ENCODE results near the gene PDS5B. TPM values are rescaled to one million over a fixed set of nuclear protein-coding genes. Genes with fewer than 3 reads are reported as not detected.
"Not testable (repeated sequence)": the region's sequence is repeated elsewhere in the genome, so short reads cannot be mapped to it uniquely, and the experiment has no call there.

PDS5B gene
- total RNA-seq, 1 donor, result 15.1 TPM

GRCh38 chr13:32723987-32724386, 137.7 kb downstream of the PDS5B start:
- DNase-seq (ENCODE audit: low read depth in 2 of 3, low spot score in 2 of 3), result no peak

DNA sequence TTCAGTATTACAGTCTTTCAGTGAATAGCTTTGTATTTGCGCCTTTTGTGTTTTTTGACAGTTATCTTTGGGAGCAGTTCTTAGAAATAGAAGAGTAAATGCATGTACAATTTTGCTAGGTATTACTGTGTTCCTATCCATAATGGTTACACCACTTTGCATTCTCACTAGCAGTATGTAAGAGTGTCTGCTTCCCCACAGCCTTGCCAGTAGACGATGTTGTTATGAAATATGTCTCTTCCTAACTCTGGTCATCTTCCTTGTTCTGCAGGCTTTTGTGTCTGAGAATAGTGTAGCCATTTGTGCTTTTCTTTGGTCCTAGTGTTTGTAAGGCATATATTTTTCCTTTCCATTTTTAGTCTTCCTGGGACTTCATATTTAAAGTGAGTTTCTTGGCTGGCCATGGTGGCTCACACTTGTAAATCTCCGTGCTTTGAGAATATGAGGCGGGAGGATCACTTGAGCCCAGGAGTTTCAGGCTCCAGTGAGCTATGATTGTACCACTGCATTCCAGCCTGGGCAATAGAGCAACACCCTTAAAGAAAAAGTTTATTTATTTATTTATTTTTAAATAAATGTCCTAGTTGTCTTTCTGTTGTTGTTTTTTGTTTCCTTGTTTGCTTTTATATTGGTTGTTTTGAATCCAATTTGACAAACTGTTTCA, 140.3 kb downstream of the PDS5B start:
- no peak for DNase-seq (ENCODE audit: low read depth in 2 of 3, low spot score in 2 of 3)

DNA sequence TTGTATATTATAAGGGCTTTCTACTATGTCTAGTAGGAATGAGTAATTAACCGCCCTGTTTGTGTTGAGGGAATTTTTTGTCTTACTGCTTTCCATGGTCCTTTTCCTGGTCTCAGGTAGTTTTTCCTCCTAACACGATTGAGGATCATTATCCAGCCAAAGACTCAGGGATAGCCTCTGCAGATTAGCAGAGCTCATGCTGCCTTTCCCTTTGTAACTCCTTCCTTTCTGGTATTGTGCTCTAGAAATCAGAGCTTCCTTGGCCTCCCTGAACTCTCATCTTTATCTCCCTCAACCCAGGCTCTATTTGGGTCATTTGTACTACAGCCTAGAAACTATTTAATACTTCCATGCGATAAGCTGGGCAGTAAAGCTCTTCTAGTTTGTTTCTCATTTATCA, 142.1 kb downstream of the PDS5B start:
- no peak for DNase-seq (ENCODE audit: low read depth in 2 of 3, low spot score in 2 of 3)

DNA sequence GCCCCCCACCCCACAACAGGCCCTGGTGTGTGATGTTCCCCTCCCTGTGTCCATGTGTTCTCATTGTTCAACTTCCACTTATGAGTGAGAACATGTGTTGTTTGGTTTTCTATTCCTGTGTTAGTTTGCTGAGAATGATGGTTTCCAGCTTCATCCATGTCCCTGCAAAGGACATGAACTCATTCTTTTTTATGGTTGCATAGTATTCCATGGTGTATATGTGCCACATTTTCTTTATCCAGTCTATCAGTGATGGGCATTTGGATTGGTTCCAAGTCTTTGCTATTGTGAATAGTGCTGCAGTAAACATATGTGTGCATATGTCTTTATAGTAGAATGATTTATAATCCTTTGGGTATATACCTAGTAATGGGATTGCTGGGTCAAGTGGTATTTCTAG, 142.8 kb downstream of the PDS5B start:
- not testable (repeated sequence) for DNase-seq (ENCODE audit: low read depth in 2 of 3, low spot score in 2 of 3)

- no peak for DNase-seq (ENCODE audit: low read depth in 2 of 3, low spot score in 2 of 3)
Observed at GRCh38 chr13:32731074-32731473, 144.8 kb downstream of the PDS5B start.

- no peak for DNase-seq (ENCODE audit: low read depth in 2 of 3, low spot score in 2 of 3)
Observed at GRCh38 chr13:32731576-32731975, 145.3 kb downstream of the PDS5B start.

GRCh38 chr13:32733690-32734089, 147.4 kb downstream of the PDS5B start:
- no peak for DNase-seq (ENCODE audit: low read depth in 2 of 3, low spot score in 2 of 3)

GRCh38 chr13:32734511-32734910, 148.3 kb downstream of the PDS5B start:
- DNase-seq (ENCODE audit: low read depth in 2 of 3, low spot score in 2 of 3), result no peak

DNA sequence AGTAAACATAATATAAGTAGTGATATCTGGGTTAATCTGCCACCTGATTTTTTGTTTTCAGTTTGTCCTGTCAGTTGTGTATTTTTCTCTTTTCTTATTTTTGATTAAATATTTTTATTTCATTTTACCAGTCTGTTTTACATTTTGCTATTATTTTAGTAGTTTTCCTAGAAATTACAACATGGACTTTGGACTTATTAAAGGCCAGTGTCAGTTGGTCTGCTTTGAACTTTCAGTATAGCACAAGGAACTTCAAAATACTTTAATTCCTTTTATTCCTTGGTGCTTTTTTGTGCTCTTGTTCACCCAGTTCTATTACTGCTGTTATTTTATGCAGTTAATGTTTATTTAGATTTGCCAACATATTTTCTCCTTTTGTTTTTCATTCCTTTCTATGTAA, 149.6 kb downstream of the PDS5B start:
- no peak for DNase-seq (ENCODE audit: low read depth in 2 of 3, low spot score in 2 of 3)

DNA sequence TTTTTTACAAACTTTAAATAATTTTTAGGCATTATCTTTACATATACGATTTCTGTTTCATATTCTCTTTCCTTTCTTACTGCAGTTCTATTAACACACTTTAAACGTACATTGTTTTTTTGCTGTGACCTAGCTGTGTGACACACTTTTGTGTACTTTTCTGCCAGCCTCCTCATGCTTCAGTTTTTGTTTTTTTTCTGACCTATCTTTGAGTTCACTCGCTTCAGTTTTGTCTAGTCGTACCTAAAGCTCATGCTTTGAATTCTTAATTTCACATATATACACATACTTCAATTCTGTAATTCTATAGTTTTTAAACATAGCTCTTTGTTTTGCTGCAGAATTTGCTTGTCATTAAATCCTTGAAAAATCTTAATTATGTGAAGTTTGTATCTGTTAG, 150.4 kb downstream of the PDS5B start:
- no peak for DNase-seq (ENCODE audit: low read depth in 2 of 3, low spot score in 2 of 3)

- peak; percentile 16 to 30 (median 18) for DNase-seq (ENCODE audit: low read depth in 2 of 3, low spot score in 2 of 3)
Observed at GRCh38 chr13:32737111-32737571, 150.9 kb downstream of the PDS5B start.

DNA sequence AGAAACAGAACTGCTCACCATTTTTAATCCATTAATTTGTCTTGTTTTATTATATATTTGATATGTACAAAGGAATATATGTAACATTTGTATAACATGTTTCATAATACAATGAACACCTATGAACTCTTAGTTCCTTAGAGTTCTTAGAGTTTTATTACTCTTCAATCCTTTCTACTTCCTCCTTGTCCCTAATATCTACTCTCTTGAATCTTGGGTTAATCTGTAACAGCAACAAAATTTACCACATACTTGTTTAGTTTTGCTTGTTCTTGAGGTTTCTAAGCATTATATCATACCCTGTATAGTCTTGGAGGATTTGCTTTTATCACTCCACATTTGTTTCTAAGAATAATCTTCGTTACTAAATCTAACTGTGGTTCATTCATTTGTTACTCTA, 151.4 kb downstream of the PDS5B start:
- peak in 1 of 3 donors; percentile 1 for DNase-seq (ENCODE audit: low read depth in 2 of 3, low spot score in 2 of 3)

GRCh38 chr13:32745509-32745908, 159.3 kb downstream of the PDS5B start:
- no peak for DNase-seq (ENCODE audit: low read depth in 2 of 3, low spot score in 2 of 3)

GRCh38 chr13:32746474-32746873, 160.2 kb downstream of the PDS5B start:
- no peak for DNase-seq (ENCODE audit: low read depth in 2 of 3, low spot score in 2 of 3)

DNA sequence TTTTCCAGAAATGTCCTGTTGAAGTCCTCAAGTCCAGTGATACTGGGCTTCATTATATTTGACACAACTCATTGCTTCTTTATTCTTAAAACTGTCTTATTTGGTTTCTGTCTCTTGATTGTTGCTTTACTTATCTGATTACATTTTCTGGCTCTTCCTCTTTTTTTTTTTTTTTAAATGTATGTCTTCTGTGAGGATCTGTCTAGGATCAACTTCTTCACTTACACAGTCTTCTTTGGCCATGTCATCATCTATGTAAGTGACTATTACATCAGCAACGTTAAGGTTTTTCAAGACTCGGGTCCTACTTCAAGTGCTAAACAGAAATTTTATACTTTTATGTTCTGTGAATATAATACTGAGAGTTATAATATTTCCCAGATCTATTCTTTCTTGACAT, 162.1 kb downstream of the PDS5B start:
- DNase-seq (ENCODE audit: low read depth in 2 of 3, low spot score in 2 of 3), result no peak

GRCh38 chr13:32751340-32751739, 165.1 kb downstream of the PDS5B start:
- no peak for DNase-seq (ENCODE audit: low read depth in 2 of 3, low spot score in 2 of 3)

GRCh38 chr13:32752311-32752710, 166.1 kb downstream of the PDS5B start:
- no peak for DNase-seq (ENCODE audit: low read depth in 2 of 3, low spot score in 2 of 3)

GRCh38 chr13:32752997-32753606, 166.8 kb downstream of the PDS5B start:
- DNase-seq (ENCODE audit: low read depth in 2 of 3, low spot score in 2 of 3), result no peak

DNA sequence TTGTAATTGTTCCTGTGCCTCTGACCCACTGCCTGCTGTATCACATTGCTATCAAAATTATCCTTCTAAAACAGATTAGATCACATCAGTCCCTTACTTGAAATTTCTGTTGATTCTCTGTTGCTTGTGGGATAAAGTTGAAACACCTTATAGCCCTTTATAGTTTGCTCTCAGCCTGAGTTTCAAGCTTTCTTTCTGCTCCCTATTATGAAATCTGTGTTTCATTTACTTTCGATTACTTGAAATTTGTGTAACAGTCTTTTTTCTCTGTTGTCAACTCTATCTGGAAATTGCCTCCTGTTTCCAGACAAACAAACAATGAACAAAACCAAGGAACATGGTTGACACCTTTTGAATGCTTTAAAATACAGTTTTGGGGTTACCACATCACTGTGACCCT, 167.9 kb downstream of the PDS5B start:
- no peak for DNase-seq (ENCODE audit: low read depth in 2 of 3, low spot score in 2 of 3)

DNA sequence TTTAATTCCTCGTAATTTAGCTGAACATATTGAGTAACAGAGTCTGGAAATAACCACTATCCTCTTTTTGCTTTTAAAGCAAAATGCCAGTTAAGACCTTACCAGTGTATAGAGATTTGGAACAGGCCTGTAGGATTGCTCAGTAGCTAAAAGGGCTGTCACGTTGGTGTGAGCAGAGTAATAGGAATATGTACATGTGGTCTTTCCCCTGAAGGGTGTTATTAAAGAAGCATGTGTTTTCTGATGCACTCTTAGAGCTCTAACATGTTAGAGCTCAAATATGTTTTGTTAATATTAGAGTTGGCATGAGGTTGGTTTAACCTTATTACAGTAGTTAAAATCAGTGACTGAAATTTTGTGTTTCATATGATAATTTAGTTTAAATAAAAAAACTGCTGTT, 172.9 kb downstream of the PDS5B start:
- DNase-seq (ENCODE audit: low read depth in 2 of 3, low spot score in 2 of 3), result no peak

GRCh38 chr13:32761472-32761871, 175.2 kb downstream of the PDS5B start:
- DNase-seq (ENCODE audit: low read depth in 2 of 3, low spot score in 2 of 3), result no peak

DNA sequence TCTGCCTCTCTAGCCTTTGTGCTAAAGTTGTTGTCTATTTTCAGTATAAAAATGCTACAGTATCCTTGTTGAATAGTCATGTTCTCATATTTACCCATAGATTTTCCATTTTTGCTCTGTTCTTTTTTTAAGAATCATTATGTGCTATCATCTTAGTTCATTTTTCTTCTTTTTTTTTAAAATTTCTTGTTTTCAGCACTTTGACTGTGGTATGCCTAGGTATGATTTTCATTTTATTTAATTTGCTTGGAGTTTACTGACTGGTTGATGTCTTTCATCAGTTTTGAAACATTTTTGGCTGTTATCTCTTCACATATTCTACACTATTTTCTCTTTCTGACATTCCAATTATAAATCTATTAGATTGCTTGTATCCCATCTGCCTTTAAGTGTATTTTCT, 192.9 kb downstream of the PDS5B start:
- no peak for DNase-seq (ENCODE audit: low read depth in 2 of 3, low spot score in 2 of 3)

DNA sequence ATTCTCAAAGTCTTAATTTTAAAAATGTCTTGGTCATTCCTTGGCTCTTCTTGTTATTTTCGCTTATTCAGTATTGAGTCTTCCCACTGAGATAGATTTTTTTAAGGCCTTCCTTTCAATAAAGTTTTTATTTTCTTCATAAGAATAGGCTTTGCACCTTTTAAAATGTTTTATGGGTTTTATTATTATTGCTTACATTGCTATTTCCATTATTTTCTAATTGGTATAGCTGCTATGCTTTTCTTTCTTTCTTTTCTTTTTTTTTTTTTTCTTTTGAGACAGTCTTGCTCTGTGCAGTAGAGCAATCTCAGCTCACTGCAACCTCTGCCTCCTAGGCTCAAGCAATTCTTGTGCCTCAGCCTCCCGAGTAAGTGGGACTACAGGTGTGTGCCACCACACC, 195.7 kb downstream of the PDS5B start:
- DNase-seq (ENCODE audit: low read depth in 2 of 3, low spot score in 2 of 3), result no peak

Measured in hematopoietic multipotent progenitor cell (in vitro differentiated cells).